ENCODE data around the gene MYO1C. TPM values are rescaled to one million over a fixed set of nuclear protein-coding genes. Genes with fewer than 3 reads are reported as not detected.
"Not testable (repeated sequence)": the region's sequence is repeated elsewhere in the genome, so short reads cannot be mapped to it uniquely, and the experiment has no call there.

MYO1C gene
- polyA plus RNA-seq, 3 donors, result 66.4 to 70.2 (median 70.0) TPM

DNA sequence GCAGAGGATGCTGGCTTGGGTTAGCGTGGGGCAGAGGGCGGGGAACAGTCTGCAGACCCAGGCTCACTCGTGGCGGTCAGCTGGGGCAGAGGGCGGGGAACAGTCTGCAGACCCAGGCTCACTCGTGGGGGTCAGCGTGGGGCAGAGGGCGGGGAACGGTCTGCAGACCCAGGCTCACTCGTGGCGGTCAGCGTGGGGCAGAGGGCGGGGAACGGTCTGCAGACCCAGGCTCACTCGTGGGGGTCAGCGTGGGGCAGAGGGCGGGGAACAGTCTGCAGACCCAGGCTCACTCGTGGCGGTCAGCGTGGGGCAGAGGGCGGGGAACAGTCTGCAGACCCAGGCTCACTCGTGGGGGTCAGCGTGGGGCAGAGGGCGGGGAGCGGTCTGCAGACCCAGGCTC lies 16.2 kb upstream of the MYO1C start:
- DNase-seq (ENCODE audit: low read depth in 3 of 3, low spot score in 2 of 3), result not testable (repeated sequence)

GRCh38 chr17:1506649-1507267 lies 14.3 kb upstream of the MYO1C start:
- no peak for DNase-seq (ENCODE audit: low read depth in 3 of 3, low spot score in 2 of 3)

- DNase-seq (ENCODE audit: low read depth in 3 of 3, low spot score in 2 of 3), result no peak
Measured at GRCh38 chr17:1505586-1505985, 13.1 kb upstream of the MYO1C start.

- DNase-seq (ENCODE audit: low read depth in 3 of 3, low spot score in 2 of 3), result no peak
Measured at GRCh38 chr17:1504866-1505265, 12.4 kb upstream of the MYO1C start.

- DNase-seq (ENCODE audit: low read depth in 3 of 3, low spot score in 2 of 3), result no peak
Measured at GRCh38 chr17:1503699-1504098, 11.2 kb upstream of the MYO1C start.

DNA sequence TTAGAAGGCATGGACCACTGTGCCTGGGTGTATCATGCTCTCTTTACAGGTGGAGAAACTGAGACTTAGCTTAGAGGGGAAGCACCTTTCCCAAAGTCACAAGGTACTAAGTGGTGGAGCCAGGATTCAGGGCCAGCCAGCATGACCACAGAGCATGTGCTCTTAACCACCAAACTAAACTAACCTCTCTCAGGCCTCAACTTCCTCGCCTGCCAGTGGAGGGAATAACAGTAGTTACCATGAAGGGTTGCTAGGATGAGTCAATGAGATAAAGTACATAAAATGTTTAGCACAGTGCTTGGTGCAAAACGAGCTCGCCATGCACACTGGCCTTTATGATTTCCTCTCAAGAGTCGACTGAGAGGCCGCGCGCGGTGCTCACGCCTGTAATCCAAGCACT lies 6.4 kb upstream of the MYO1C start:
- DNase-seq (ENCODE audit: low read depth in 3 of 3, low spot score in 2 of 3), result no peak

- DNase-seq (ENCODE audit: low read depth in 3 of 3, low spot score in 2 of 3), result no peak
Measured at GRCh38 chr17:1498233-1498632, 5.7 kb upstream of the MYO1C start.

- no peak for DNase-seq (ENCODE audit: low read depth in 3 of 3, low spot score in 2 of 3)
Measured at GRCh38 chr17:1497831-1498230, 5.3 kb upstream of the MYO1C start.

DNA sequence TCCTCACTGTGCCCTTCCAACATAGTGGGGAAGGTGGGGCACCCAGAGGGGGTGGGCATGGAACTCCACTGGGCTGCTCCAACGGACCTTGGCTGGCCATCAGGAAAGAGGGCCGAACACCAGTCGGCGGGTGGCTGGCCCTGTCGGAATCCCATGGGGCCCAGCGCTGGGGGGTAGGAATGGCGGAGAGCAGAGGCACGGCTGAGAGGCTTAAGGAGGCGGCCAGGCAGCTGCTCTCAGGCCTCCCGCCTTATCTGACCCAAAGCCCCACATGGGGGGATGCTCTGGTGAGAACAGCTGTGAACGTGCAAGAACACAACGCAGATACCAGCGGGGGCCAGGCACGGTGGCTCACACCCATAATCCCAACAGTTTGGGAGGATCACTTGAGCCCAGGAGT lies 4.4 kb upstream of the MYO1C start:
- no peak for DNase-seq (ENCODE audit: low read depth in 3 of 3, low spot score in 2 of 3)

- DNase-seq (ENCODE audit: low read depth in 3 of 3, low spot score in 2 of 3), result no peak
Measured at GRCh38 chr17:1495265-1495989, 2.9 kb upstream of the MYO1C start.

DNA sequence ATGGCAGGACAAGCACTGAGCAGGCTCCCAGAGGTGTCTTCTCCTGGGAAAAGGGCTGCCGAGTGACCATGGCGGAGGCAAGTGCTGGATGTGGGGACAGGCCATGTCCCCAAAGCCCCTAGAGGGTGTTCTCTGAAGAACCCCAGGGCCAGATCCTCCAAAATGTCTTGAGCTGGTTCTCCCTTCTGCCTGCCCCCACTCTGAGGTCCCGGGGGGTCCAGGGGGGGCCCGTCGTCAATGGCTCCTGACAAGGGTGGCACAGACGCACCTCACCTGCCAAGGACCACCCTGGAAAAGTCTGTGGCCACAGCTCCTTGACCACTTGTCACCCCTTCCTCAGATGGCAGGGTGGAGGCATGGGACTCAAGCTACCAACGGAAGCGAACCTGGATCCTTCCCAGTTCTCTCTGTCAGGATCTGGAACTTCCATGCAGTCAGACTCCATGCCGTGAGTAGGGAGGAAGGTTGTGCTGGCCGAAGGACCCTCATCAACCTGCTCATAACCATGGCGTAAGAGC lies 2.3 kb upstream of the MYO1C start:
- DNase-seq (ENCODE audit: low read depth in 3 of 3, low spot score in 2 of 3), result no peak

GRCh38 chr17:1494203-1494602 lies 1.7 kb upstream of the MYO1C start:
- DNase-seq (ENCODE audit: low read depth in 3 of 3, low spot score in 2 of 3), result no peak

DNA sequence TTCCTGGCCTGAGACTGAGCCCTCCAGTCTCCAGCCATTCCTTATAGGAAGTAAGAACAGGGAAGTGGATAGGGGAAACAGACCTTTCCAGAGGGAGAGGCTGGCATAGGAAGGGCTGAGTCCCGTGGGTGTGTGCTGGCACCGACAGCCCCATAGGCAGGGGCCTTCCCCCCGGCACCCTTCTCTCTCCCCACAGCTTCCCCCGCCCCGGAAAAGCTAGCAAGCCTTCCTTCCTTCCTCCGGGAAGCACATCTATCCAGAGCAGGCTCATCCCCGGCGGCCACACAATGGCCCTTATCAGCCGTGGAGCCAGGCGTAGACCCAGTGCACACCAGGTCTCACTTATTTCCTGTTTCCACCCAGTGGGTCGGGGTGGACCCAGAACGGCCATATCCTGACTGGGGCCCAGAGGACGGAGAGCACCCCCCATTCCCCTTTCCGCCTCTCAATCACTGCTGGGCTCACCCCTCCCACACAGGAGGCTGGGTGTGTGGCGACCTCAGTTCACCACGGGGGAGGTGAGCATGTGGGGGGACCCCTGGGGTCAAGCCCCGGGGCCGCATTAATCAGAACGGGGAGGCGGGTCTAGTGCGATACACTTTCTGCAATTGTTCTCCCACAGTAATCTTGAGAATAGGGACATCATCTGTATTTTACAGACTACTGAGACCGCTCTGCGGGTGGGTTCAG lies 950 bp upstream of the MYO1C start:
- DNase-seq (ENCODE audit: low read depth in 3 of 3, low spot score in 2 of 3), result no peak

- no peak for DNase-seq (ENCODE audit: low read depth in 3 of 3, low spot score in 2 of 3)
Measured at GRCh38 chr17:1491443-1492248, 840 bp downstream of the MYO1C start.

DNA sequence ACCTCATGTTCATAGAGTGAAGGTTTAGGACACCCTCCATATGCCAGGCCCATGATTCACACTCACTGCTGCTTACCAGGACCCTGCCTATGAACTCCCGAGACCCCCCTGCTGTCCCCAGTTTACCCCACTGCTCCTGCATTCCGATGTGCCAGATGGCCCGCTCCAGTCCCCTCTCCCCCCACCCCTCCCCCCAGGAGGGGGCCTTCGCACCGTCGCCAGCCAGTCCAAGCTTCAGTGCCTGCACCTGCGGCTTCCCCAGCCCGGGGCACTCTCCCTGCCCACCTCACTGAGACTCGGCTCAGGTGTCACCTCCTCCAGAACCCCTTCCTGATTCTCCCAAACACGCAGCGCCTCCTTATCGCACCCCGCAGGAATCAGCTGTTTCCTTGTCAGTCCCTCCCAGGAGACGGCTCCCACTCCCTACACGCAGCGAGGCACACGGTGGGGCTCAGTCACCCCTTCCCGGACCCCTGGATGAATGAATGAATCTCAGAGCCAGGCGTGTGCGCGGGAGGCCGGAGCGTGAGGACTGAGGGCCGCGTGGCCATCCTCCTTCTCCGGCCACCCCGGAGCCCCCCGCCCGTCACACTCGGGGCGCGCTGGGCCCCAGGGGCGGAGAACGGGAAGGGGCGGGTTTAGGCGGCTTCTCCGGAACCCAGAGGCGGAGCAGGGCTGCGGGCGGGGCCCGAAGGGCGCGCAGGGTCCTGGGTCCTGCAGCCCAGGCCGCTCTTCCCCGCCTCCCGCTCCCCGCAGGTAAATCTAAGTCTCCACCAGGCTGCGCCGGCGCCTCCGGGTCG lies 1.6 kb downstream of the MYO1C start:
- no peak for DNase-seq (ENCODE audit: low read depth in 3 of 3, low spot score in 2 of 3)

- DNase-seq (ENCODE audit: low read depth in 3 of 3, low spot score in 2 of 3), result no peak
Measured at GRCh38 chr17:1488826-1489270, 3.6 kb downstream of the MYO1C start.

DNA sequence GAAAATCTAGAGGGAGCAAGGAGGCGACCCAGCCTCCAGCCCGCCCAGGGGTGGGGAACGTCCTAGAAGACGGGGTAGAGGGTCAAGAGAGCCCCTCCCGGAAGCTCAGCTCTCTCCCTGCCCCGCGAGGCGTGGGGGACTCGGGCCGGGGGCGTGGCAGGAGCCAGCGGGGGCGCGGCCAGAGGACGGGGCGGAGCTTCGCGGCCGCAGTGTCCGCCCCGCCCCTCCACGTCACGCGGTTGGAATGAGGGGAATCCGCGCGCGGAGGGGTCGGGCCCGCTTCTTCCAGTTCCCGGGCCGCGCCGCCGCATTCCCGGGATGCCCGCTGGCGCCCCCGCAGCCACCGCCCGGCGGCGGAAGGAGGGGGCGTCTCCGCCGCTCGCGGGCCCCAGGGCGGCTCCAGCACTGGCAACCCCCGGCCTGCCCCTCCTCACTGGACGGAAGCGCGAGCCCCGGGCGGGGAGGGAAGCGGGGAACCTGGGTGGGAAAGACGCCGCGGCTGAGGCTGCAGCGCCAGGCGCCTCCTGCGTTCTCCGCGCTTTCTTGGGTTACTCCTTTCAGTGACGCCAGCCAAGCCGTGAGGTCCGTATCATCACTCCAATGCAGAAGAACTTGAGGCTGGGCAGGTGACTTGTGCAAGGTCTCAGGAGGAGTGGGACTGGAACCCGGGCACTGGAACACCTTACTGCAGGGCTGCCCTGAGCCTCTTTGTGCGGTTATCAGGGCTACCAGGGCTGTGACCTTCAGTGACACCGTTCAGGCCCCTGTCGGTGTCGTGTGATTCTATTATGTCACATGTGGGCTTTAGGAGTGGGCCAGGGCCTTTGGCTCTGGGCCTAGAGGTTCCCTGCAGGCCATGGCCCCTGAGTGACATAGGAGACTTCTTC lies 4.3 kb downstream of the MYO1C start:
- no peak for DNase-seq (ENCODE audit: low read depth in 3 of 3, low spot score in 2 of 3)

DNA sequence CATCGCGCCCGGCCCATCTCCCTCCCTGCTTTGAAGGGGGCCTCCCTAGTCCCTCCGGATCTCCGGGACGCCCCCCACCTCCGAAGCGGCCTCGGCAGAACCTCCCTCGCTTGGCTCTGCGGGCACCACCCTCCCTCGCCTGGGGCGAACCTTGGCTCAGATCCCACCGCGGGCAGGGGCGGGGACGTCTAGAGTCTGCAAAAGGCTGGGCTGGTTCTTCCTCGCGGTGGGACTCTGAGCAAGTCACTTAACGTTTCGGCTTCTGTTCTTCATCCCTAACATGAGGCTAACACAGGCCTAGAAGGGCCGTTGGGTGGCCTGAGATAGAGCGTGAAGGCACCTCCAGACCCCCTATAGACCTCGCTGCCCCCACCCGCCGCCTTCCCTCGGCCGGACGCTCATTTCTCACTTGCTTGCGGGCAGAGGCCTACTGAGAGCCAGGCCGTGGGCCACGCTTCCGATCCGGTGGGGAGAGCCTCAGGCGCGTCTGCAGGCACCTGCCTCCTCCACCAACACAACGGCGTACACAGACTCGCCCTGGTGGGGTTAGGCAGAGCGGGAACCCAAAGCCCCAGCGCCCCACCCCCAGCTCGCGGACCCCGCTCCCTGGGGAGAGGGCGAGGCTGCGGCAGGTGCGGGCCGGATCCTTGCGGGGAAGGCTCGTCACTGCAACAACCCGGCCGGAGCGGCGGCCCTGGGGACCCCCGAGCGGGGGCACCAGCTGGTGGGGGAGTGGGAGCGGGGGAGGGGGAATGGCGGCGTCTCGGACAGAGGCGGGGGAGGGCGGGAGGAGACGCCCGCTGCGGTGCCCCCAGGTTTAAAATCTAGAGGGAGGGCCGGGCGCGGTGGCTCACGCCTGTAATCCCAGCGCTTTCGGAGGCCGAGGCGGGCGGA lies 5.4 kb downstream of the MYO1C start:
- DNase-seq (ENCODE audit: low read depth in 3 of 3, low spot score in 2 of 3), result no peak

Measured in right renal cortex interstitium (tissue), 3 donors.